Smooth muscle cell (in vitro differentiated cells): ENCODE results near the gene NDUFA9. TPM values are rescaled to one million over a fixed set of nuclear protein-coding genes. Genes with fewer than 3 reads are reported as not detected.

ENCODE experiments used
- DNase-seq: peaks from one replicate; lab custom pipeline; 2025; ENCODE audit not compliant: unreplicated experiment; lab: John Stamatoyannopoulos, UW
- H2AFZ ChIP-seq: fragments of 200-600 bp; sonication (generic); 2 replicates; pipeline ENCODE4 v1.6.0; 2016; ENCODE audit warnings: antibody characterized with exemption, low read depth, mild to moderate bottlenecking
- H3F3A ChIP-seq: fragments of 200-600 bp; sonication (generic); 2 replicates; pipeline ENCODE4 v1.6.0; 2017; ENCODE audit warnings: antibody characterized with exemption, low read depth
- H3K27ac ChIP-seq: fragments of 200-600 bp; sonication (generic); 2 replicates; pipeline ENCODE4 v1.5.1; 2016; ENCODE audit warnings: low read depth, mild to moderate bottlenecking
- H3K27me3 ChIP-seq: fragments of 200-600 bp; sonication (generic); 2 replicates; pipeline ENCODE4 v1.6.1; 2016; ENCODE audit warnings: low read depth, mild to moderate bottlenecking
- H3K36me3 ChIP-seq: fragments of 200-600 bp; sonication (generic); 2 replicates; pipeline ENCODE4 v1.5.1; 2016; ENCODE audit warnings: low read depth
- H3K4me1 ChIP-seq: fragments of 200-600 bp; sonication (generic); 2 replicates; pipeline ENCODE4 v1.5.1; 2016; ENCODE audit warnings: low read depth
- H3K4me2 ChIP-seq: fragments of 200-600 bp; sonication (generic); 2 replicates; pipeline ENCODE4 v1.6.0; 2016; ENCODE audit warnings: mild to moderate bottlenecking
- H3K4me3 ChIP-seq: fragments of 200-600 bp; sonication (generic); 2 replicates; pipeline ENCODE4 v1.5.1; 2016; ENCODE audit warnings: mild to moderate bottlenecking
- H3K79me2 ChIP-seq: fragments of 200-600 bp; sonication (generic); 2 replicates; pipeline ENCODE4 v1.6.0; 2016; ENCODE audit warnings: low read depth, mild to moderate bottlenecking
- H3K9ac ChIP-seq: fragments of 200-600 bp; sonication (generic); 2 replicates; pipeline ENCODE4 v1.6.0; 2016; ENCODE audit warnings: low read depth
- H3K9me3 ChIP-seq: fragments of 200-600 bp; sonication (generic); replicated peaks from 2 replicates; pipeline ENCODE4 v1.5.1; 2016; ENCODE audit warnings: low read depth
- H4K20me1 ChIP-seq: fragments of 200-600 bp; sonication (generic); 2 replicates; pipeline ENCODE4 v1.6.0; 2016; ENCODE audit warnings: low read depth
- WGBS: methylation state at CpG from one replicate; pipeline ENCODE4 v1.1.7; 2016; ENCODE audit warnings: low lambda C conversion rate; 5-methylcytosine and 5-hydroxymethylcytosine counted together
- polyA plus RNA-seq: library from polyadenylated mRNA; unstranded; fragments of >200 nt; fragmentation: Nextera tagmentation; extraction: Ambion mirVana; gene quantifications from 2 replicates; pipeline ENCODE4 v1.2.1, GENCODE V29; 2016
- total RNA-seq: library from RNA; depleted of rRNA; stranded (reverse); fragments of >200 nt; gene quantifications from 2 replicates; pipeline ENCODE4 v1.2.3, GENCODE V29; 2014
- TF ChIP-seq, protein P1 (sequence below): fragments of 200-600 bp; sonication (generic); IDR thresholded peaks from 2 replicates; pipeline ENCODE4 v1.5.1; 2017; ENCODE audit warnings: borderline replicate concordance, mild to moderate bottlenecking, antibody characterized with exemption; ENCODE audit not compliant: insufficient read depth, poor library complexity, severe bottlenecking

Gene NDUFA9
- total and polyA plus RNA-seq, 2 experiments from 2014 or later, result 99.9 to 152 TPM

DNA sequence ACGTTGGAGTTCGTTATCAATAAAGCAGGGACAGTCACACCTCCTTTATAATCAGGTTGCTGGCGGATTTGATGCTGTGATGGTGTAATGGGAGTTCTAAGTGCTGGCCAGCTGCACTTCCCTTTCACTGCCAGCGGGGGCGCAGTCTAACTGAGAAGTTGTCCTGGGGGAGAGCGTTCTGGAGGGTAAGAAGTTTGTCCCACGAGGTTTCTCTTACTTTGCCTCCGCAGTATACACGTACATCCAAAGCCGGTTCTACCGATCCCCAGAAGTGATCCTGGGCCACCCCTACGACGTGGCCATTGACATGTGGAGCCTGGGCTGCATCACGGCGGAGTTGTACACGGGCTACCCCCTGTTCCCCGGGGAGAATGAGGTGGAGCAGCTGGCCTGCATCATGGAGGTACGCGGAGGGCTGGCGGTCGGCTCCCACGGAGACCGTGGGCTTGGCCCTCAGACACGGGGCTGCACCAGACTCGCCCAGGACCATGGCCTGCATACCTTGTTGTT lies 44.2 kb upstream of the NDUFA9 start:
- Histone ChIP-seq H3K9me3 (no peaks in the 10 kb centered on the region), H3K36me3 (no peaks in the 10 kb centered on the region), H4K20me1 (peaks cover 4% of the 10 kb centered on the region), H3K4me1 (peaks cover 10% of the 10 kb centered on the region), H3K79me2 (peaks cover 14% of the 10 kb centered on the region), H3K9ac (peak overlapping the region; percentile 68), H3K4me2 (peak overlapping the region; percentile 94), H3K4me3 (peak overlapping the region; percentile 94), H3K27ac (no peak overlapping the region), H3F3A (no peaks in the 10 kb centered on the region), H3K27me3 (peaks cover 40% of the 10 kb centered on the region), H2AFZ (peak overlapping the region; percentile 99)
- TF ChIP-seq, protein P1, sequence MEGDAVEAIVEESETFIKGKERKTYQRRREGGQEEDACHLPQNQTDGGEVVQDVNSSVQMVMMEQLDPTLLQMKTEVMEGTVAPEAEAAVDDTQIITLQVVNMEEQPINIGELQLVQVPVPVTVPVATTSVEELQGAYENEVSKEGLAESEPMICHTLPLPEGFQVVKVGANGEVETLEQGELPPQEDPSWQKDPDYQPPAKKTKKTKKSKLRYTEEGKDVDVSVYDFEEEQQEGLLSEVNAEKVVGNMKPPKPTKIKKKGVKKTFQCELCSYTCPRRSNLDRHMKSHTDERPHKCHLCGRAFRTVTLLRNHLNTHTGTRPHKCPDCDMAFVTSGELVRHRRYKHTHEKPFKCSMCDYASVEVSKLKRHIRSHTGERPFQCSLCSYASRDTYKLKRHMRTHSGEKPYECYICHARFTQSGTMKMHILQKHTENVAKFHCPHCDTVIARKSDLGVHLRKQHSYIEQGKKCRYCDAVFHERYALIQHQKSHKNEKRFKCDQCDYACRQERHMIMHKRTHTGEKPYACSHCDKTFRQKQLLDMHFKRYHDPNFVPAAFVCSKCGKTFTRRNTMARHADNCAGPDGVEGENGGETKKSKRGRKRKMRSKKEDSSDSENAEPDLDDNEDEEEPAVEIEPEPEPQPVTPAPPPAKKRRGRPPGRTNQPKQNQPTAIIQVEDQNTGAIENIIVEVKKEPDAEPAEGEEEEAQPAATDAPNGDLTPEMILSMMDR, result peak; percentile 97
- peak; percentile 36 for DNase-seq
- 2% methylated on average over 25 of the region's 25 CpGs for WGBS

DNA sequence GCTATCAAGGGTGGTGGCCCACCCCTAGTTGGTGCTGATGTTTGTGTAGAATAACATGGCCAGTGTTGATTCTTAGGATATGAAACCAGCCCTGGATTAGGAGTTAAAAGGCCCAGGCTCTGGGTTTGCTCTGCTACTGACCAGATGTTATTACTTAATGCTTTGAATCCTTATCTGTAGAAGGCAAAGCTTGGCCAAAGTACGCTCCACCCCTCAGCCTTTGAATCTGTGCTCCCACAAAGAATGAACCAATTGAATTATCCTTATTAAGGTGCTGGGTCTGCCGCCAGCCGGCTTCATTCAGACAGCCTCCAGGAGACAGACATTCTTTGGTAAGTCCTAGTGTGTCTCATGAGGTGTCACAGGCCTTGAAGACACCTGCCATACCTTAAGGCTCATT lies 41.9 kb upstream of the NDUFA9 start:
- Histone ChIP-seq H3K4me3 (no peak overlapping the region), H3K27me3 (peaks cover 18% of the 10 kb centered on the region), H3F3A (no peaks in the 10 kb centered on the region), H3K27ac (no peak overlapping the region), H3K4me2 (no peak overlapping the region), H4K20me1 (peaks cover 5% of the 10 kb centered on the region), H3K9ac (no peak overlapping the region), H2AFZ (no peak overlapping the region), H3K79me2 (peaks cover 14% of the 10 kb centered on the region), H3K4me1 (peaks cover 10% of the 10 kb centered on the region), H3K36me3 (no peaks in the 10 kb centered on the region), H3K9me3 (no peaks in the 10 kb centered on the region)
- TF ChIP-seq, protein P1, result no peak
- no peak for DNase-seq
- WGBS, result 46% methylated on average over 3 of the region's 3 CpGs

DNA sequence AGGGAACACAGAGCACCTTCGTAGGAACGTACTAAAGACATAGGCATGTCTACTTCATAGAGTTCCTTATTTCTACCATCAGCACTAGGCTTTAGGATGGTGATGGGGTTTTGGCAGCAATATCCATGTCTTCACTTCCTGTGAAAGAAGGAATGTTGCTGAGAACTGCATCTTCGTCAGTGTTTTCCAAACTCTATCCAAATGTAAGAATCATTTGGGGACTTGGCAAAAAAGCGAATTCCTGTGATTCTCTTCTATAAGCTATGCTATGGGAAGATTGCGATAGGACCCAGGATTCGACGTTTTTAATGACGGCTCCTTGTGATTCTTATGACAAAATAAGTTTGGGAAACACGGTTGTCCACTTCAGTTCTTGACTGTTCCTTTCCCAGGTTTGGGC lies 39.8 kb upstream of the NDUFA9 start:
- Histone ChIP-seq H3K9me3 (no peaks in the 10 kb centered on the region), H3K4me1 (peaks cover 10% of the 10 kb centered on the region), H3K4me3 (no peak overlapping the region), H3K79me2 (peaks cover 14% of the 10 kb centered on the region), H3K4me2 (no peak overlapping the region), H3K27me3 (no peaks in the 10 kb centered on the region), H3K27ac (no peak overlapping the region), H3F3A (no peaks in the 10 kb centered on the region), H3K36me3 (no peaks in the 10 kb centered on the region), H3K9ac (no peak overlapping the region), H2AFZ (no peak overlapping the region), H4K20me1 (peaks cover 5% of the 10 kb centered on the region)
- no peak for DNase-seq
- TF ChIP-seq, protein P1, result no peak
- 96% methylated on average over 9 of the region's 9 CpGs for WGBS

DNA sequence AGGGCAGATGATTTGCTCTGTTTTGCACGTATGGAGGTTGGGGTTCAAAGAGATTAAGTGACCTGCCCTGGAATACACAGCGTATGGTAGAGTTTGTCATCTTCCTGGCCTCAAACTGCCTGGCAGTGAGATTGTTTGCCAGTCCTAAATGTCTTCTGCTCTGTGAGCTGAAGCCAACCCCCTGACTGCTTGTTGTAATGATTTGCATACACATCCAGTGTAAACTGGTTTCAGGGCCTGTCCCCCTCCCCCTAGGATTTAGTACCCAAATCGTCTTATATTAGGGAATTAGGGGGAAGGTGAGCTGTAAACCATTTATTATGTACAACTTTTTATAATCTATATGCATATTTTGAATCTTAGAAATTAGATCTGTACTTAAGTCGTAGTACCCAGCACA lies 38.4 kb upstream of the NDUFA9 start:
- H3K79me2 ChIP-seq, result peaks cover 6% of the 10 kb centered on the region
- H2AFZ ChIP-seq, result no peak overlapping the region
- no peak overlapping the region for H3K4me2 ChIP-seq
- no peak overlapping the region for H3K27ac ChIP-seq
- no peaks in the 10 kb centered on the region for H3K27me3 ChIP-seq
- no peaks in the 10 kb centered on the region for H3K36me3 ChIP-seq
- H3F3A ChIP-seq, result no peaks in the 10 kb centered on the region
- H4K20me1 ChIP-seq, result peaks cover 5% of the 10 kb centered on the region
- TF ChIP-seq, protein P1, result no peak
- H3K4me1 ChIP-seq, result peaks cover 6% of the 10 kb centered on the region
- no peaks in the 10 kb centered on the region for H3K9me3 ChIP-seq
- DNase-seq, result no peak
- WGBS, result 76% methylated on average over 4 of the region's 4 CpGs
- H3K4me3 ChIP-seq, result no peak overlapping the region
- H3K9ac ChIP-seq, result no peak overlapping the region
